ENCODE measurements around the gene TRIM41.
A peak's percentile ranks its signal among the peaks of the same experiment; 100 is the strongest.

The TRIM41 gene

GRCh38 chr5:181241393-181241975, 18.4 kb downstream of the TRIM41 start:
- DNase-seq (ENCODE audit: extremely low read depth, low read depth) = no peak
- peak overlapping the region; percentile 75 for H3K4me3 ChIP-seq (replicated peaks; ENCODE audit: low read depth, low read length)
- TF ChIP-seq CTCF (IDR thresholded peaks at IDR 0.05; ENCODE audit: low read depth, low read length, missing control alignments) = no peak

GRCh38 chr5:181242031-181242451, 19.0 kb downstream of the TRIM41 start:
- no peak for DNase-seq (ENCODE audit: extremely low read depth, low read depth)
- TF ChIP-seq CTCF (IDR thresholded peaks at IDR 0.05; ENCODE audit: low read depth, low read length, missing control alignments) = no peak
- peak overlapping the region; percentile 75 for H3K4me3 ChIP-seq (replicated peaks; ENCODE audit: low read depth, low read length)

- TF ChIP-seq CTCF (IDR thresholded peaks at IDR 0.05; ENCODE audit: low read depth, low read length, missing control alignments) = no peak
- H3K4me3 ChIP-seq (replicated peaks; ENCODE audit: low read depth, low read length) = peak overlapping the region; percentile 75
- no peak for DNase-seq (ENCODE audit: extremely low read depth, low read depth)
Observed at GRCh38 chr5:181243018-181243563, 20.0 kb downstream of the TRIM41 start.

GRCh38 chr5:181243564-181244343, 20.7 kb downstream of the TRIM41 start, which contains the start of gene RACK1:
RACK1 (minus strand) TSS chr5:181243906; CDS start chr5:181243800, 106 bp downstream.
- no peak for TF ChIP-seq CTCF (IDR thresholded peaks at IDR 0.05; ENCODE audit: low read depth, low read length, missing control alignments)
- peak within 1 kb of the TSS; percentile 75 for H3K4me3 ChIP-seq (replicated peaks; ENCODE audit: low read depth, low read length)
- no peak for DNase-seq (ENCODE audit: extremely low read depth, low read depth)

GRCh38 chr5:181245427-181246275, 22.6 kb downstream of the TRIM41 start:
- peak overlapping the region; percentile 98 for H3K4me3 ChIP-seq (replicated peaks; ENCODE audit: low read depth, low read length)
- TF ChIP-seq CTCF (IDR thresholded peaks at IDR 0.05; ENCODE audit: low read depth, low read length, missing control alignments) = no peak
- no peak for DNase-seq (ENCODE audit: extremely low read depth, low read depth)

GRCh38 chr5:181246276-181247049, 23.4 kb downstream of the TRIM41 start:
- no peak for DNase-seq (ENCODE audit: extremely low read depth, low read depth)
- TF ChIP-seq CTCF (IDR thresholded peaks at IDR 0.05; ENCODE audit: low read depth, low read length, missing control alignments) = no peak
- H3K4me3 ChIP-seq (replicated peaks; ENCODE audit: low read depth, low read length) = peak overlapping the region; percentile 98
